GM19025 (cell line): ENCODE measurements around the gene SOX5.
"Not testable (repeated sequence)": the region's sequence is repeated elsewhere in the genome, so short reads cannot be mapped to it uniquely, and the experiment has no call there.

ENCODE experiments used
- ATAC-seq: cut with Tn5 transposase; IDR thresholded peaks from one replicate; pipeline ENCODE4 v1.9.1; 2021; ENCODE audit warnings: mild to moderate bottlenecking, low read depth, moderate library complexity; ENCODE audit not compliant: unreplicated experiment

The SOX5 gene

DNA sequence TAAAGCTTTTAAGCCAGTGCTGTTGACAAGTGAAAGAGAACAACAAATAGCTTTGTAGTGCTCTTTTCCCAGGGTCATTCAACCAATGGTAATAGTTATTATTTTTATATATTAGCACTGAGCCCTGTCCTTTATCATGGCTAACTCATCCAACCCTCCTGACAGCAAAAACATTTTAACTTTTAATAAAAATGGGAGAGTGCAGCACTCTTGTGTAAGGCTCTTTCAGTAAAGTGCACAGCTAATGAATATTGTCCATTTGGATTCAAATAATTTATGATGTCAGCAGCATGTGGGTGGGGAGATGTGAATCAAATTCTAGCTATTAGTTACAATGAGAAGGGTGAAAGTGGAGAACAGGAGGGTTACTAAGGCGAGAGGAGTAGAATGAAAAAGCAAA lies 185.7 kb downstream of the SOX5 start:
- no peak for ATAC-seq

DNA sequence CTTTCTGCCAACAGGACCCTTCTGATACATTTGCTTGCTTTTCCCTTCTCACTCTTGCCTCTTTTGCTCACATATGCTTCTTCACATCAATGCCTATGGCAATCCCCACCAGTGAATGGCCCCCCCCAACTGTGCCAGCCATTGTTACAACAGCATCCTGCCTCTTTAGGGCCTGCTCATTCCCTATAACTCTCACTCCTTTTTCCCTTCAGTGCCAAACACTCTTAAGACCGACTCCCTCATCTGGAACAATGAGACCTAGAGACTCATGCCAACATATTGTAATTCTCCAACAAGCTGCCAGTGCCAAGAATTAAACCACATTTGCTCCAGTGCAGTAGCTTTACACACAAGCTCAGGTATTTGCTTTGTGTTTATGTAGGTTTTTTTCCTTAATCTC lies 189.0 kb downstream of the SOX5 start:
- no peak for ATAC-seq

DNA sequence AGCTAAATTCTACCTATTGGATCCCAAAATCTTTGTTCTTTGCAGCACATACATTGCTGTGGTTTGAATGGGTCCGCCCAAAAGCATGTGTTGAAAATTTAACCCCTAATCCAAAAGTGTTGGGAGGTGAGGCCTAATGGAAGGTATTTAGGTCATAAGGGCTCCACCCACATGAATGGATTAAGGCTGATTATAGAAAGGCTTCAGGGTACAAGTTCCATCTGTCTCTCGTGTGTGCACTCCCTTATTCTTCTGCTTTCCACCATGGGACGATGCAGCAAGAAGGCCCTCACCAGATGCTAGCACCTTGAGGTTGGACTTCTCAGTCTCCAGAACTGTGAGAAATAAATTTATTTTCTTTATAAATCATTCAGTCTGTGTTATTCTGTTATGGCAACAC lies 190.9 kb downstream of the SOX5 start:
- ATAC-seq = no peak

- ATAC-seq = no peak
Measured at GRCh38 chr12:23757541-23757962, 191.9 kb downstream of the SOX5 start.

DNA sequence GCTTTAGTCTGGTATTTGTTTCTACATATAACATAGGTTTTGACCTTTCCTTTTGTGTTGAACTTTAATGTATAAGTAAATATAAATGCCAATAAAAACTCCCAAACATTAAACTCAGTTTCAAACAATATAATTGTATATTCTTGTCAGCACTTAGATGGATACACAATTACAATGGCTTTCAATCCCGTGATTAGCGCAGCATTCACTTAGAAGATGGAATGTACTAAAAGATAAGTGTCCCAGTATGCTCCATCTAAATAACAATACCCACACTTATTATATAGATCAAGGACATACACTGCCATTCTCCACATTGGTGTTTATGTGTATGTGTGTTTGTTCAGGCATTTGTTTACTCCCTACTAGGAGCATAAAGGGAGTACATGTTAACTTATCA lies 193.1 kb downstream of the SOX5 start:
- ATAC-seq = no peak

GRCh38 chr12:23753628-23754365 lies 195.7 kb downstream of the SOX5 start:
- ATAC-seq = no peak

GRCh38 chr12:23752245-23752644 lies 197.2 kb downstream of the SOX5 start:
- ATAC-seq = no peak

DNA sequence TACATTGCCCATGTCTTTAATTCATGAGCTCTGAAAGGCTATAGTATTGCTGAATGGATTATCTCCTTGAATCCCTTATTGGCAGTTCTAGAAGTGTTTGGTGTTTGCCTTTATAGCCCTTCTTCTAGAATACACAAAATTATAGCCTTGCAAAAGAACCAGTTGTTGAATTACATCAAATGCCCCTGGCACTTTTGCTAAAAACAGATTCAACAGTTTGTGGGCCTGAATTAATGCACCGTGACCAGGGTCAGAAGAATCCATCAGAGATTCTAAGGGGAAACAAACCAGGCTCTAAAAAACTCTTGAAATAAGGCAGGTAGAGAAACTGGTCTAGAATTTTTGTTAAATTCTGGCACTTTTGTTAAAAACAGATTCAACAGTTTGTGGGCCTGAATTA lies 197.8 kb downstream of the SOX5 start:
- no peak for ATAC-seq

GRCh38 chr12:23750923-23751322 lies 198.5 kb downstream of the SOX5 start:
- ATAC-seq = no peak

GRCh38 chr12:23744696-23745095 lies 204.8 kb downstream of the SOX5 start:
- ATAC-seq = no peak

GRCh38 chr12:23742574-23742973 lies 206.9 kb downstream of the SOX5 start:
- ATAC-seq = no peak

GRCh38 chr12:23731493-23731892 lies 218.0 kb downstream of the SOX5 start:
- no peak for ATAC-seq

DNA sequence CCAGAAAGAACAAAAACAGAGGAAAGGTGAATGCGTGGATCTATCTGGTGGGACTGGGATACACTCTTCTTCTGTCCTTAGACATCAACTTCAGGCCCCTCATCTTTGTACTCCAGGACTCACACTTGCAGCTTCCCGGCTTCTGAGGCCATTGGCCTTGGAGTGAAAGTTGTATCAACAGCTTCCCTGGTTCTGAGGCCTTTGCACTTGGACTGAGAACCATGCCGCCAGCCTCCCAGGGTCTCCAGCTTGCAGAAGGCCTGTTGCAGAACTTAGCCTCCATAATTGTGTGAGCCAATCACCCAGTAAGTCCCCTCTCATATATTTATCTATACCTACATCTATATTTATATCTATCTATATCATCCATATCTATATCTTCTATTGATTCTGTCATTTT lies 218.4 kb downstream of the SOX5 start:
- no peak for ATAC-seq

DNA sequence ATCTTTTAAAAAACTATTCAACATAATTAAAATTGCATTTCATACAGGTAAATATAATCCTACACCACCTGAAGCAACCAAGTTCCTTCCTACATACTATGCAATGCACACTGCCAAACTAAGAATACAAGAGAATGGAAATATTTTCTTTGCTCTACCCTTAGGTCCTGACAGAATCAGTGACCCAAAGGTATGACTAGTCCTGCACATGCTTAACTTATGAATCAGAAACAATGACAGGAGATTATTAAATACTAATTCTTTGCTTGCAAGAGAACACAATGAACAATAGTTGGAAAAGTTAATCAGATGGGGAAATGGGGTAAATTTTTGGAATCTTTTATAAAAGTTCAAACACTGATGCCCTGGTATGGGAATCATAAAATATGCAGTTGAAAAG lies 220.1 kb downstream of the SOX5 start:
- no peak for ATAC-seq

- no peak for ATAC-seq
Measured at GRCh38 chr12:23726646-23727045, 222.8 kb downstream of the SOX5 start.

DNA sequence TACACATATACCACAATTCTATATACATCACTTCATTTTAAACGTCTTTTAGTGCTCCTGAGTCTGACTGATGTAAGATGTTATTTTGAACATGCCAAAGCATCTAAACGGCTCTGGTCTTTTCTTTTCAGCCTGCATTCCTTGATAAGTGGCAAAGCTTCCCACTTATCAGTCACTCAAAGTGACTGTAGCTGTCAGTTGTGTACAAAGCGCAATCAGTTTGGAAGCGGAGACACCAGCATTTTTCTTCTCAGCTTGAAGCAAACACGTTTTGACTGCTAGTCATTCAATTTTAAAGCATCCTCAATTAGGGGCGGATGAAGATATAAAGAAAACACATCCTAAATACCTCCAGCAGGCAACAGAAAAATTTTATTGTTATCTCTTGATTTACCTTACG lies 226.8 kb downstream of the SOX5 start:
- ATAC-seq = no peak

DNA sequence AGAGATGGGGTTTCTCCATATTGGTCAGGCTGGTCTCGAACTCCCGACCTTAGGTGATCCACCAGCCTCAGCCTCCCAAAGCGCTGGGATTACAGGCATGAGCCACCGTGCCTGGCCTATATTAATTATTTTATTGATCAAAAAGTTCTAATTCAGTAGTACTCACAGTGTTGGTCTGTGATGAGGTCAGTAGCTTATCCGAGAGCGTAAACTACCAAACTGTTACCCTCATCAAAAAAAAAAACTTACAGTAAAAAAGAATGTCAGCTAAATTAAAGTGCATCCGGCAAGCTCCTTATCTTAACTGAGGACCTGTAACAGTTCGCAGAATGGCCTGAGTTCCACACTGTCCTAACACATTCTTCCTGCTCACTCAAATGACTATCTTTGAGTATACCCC lies 228.2 kb downstream of the SOX5 start:
- no peak for ATAC-seq

- no peak for ATAC-seq
Measured at GRCh38 chr12:23719493-23719892, 230.0 kb downstream of the SOX5 start.

- ATAC-seq = not testable (repeated sequence)
Measured at GRCh38 chr12:23710361-23710760, 239.1 kb downstream of the SOX5 start.

GRCh38 chr12:23708185-23708837 lies 241.2 kb downstream of the SOX5 start:
- ATAC-seq = no peak

DNA sequence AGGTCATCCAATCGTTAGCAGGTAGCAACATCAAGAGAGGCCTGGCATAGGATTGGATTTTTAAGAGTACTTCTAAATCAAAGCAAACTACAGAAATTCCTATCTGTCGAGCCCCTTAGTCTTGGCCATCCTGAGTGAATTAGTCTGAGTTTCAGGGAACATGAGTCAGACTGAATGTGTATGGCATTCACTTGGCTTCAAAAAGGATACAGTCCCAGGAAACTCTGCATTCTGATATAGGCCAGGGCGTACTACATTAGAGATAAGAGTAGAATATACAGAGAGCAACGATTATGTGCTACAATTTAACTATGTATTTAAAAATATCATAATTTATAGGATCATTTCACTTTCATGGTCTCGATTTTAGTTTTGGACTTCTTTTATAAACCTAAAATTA lies 242.2 kb downstream of the SOX5 start:
- no peak for ATAC-seq
